ENCODE measurements around the gene FAM111A. TPM values are rescaled to one million over a fixed set of nuclear protein-coding genes. Genes with fewer than 3 reads are reported as not detected.
"Not testable (repeated sequence)": the region's sequence is repeated elsewhere in the genome, so short reads cannot be mapped to it uniquely, and the experiment has no call there.

The FAM111A gene, protein sequence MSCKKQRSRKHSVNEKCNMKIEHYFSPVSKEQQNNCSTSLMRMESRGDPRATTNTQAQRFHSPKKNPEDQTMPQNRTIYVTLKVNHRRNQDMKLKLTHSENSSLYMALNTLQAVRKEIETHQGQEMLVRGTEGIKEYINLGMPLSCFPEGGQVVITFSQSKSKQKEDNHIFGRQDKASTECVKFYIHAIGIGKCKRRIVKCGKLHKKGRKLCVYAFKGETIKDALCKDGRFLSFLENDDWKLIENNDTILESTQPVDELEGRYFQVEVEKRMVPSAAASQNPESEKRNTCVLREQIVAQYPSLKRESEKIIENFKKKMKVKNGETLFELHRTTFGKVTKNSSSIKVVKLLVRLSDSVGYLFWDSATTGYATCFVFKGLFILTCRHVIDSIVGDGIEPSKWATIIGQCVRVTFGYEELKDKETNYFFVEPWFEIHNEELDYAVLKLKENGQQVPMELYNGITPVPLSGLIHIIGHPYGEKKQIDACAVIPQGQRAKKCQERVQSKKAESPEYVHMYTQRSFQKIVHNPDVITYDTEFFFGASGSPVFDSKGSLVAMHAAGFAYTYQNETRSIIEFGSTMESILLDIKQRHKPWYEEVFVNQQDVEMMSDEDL
- 10 to 100 TPM; 49.5 to 60.3 TPM for total RNA-seq

DNA sequence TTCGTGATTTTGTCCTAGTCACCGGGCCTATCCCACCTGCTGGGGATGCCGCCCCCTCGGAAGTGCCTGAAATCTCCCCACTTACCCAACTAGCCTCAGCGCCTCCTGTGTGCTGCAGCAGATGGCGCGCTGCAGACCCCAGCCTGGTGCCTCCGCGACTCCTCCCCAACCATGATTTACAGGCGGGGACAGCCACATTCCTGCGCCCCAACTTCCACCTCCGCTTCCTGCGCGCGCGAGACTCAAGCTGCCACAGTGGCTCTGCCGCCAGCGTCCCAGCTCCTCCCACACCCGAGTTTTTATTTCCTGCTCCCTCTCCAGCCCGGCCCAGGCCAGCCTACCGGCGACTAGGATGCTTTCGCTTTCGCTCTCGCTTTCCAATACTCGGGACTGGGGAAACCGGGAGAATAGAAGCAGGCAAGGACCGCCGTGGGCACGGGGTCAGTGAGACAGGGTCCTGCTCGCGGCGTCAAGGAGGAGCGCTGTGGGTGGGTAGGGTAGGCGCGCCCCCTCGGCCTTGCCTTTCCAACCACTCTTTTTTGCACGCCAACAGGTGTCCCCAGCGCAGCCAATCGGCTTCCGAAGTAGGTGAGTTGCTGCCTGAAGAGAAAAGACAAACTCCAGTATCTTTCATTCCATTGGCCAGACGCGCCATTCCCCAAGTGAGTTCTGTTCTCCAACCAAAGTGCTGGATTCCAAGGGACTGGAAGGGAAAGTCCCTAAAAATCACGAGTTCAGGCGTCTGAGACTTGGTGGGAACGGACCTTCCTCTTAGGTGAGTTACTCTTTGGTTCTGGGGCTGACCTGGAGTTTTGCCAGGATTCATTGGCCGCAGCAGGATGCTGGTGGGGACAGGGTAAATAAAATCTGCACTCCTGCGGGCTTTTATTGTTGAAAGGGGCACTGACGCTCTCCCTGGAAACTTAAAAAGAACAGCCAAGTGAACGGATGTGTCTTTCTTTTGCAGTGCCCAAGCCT, at the start of gene FAM111A:
TSS of gene FAM111A (plus strand) at position 327 of the 978 bp plus-strand sequence. CDS start 6,017 bp downstream, outside the sequence.
- Histone ChIP-seq H3K36me3 (no peaks in the 10 kb centered on the region), H3K4me3 (peak within 1 kb of the TSS; percentile 64 to 77), H3K27me3 (replicated peaks; ENCODE audit: insufficient read depth) (no peaks in the 10 kb centered on the region), H3K9me3 (no peaks in the 10 kb centered on the region), H3K4me1 (replicated peaks) (peaks cover 5% of the 10 kb centered on the region), H3K27ac (peak within 1 kb of the TSS; percentile 90 to 95)
- peak; percentile 90 for DNase-seq (ENCODE audit: low spot score)
- TF ChIP-seq CTCF (IDR thresholded peaks at IDR 0.05) (peak in 2 of 4 experiments; percentile 10 to 13), POLR2AphosphoS5 (IDR thresholded peaks at IDR 0.05) (peak; percentile 55), POLR2A (IDR thresholded peaks at IDR 0.05) (peak; percentile 32)
- WGBS: under 1% methylated on average over 50 of the region's 50 CpGs
- intact Hi-C loops (cut with DNase I): loop anchor here (5.0 to 10.0 kb wide), 3 partner anchors 566 to 1718 kb away; partner anchors contain the start of genes LPXN, SLC43A3, STX3 and ZFP91

GRCh38 chr11:59093576-59093975, 49.1 kb upstream of the FAM111A start:
- intact Hi-C loops (cut with DNase I); DNase-seq (ENCODE audit: low spot score); H3K9me3 ChIP-seq: not testable (repeated sequence)

DNA sequence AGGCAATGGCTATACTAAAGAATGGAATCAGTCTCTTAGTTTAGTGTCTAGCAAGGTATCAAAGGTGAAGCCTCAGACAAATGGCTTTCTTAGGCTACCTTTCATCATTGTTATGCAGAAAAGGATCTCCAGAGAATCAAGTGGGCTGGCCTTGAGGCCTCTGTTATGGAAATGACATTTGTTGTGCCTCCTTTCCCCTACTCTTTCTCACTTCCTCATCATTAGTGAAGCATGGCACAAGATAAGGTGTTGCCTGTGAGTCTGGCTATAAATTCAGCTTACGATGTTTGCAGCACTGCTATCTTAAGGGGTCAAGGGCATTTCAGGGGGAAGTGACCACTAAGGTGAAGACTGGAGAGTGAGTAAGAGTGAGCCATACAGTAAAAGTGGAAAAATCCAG, 47.4 kb upstream of the FAM111A start:
- H3K27me3 ChIP-seq (replicated peaks; ENCODE audit: insufficient read depth); H3K27ac ChIP-seq; DNase-seq (ENCODE audit: low spot score); H3K9me3 ChIP-seq; H3K36me3 ChIP-seq; intact Hi-C loops (cut with DNase I); H3K4me1 ChIP-seq (replicated peaks); H3K4me3 ChIP-seq: not testable (repeated sequence)
- 58% methylated on average over 1 of the region's 1 CpG for WGBS

More at GRCh38 chr11:59093576-59093975, 49.1 kb upstream of the FAM111A start:
- H3K27ac ChIP-seq; H3K4me1 ChIP-seq (replicated peaks); H3K4me3 ChIP-seq; H3K36me3 ChIP-seq; H3K27me3 ChIP-seq (replicated peaks; ENCODE audit: insufficient read depth): not testable (repeated sequence)

DNA sequence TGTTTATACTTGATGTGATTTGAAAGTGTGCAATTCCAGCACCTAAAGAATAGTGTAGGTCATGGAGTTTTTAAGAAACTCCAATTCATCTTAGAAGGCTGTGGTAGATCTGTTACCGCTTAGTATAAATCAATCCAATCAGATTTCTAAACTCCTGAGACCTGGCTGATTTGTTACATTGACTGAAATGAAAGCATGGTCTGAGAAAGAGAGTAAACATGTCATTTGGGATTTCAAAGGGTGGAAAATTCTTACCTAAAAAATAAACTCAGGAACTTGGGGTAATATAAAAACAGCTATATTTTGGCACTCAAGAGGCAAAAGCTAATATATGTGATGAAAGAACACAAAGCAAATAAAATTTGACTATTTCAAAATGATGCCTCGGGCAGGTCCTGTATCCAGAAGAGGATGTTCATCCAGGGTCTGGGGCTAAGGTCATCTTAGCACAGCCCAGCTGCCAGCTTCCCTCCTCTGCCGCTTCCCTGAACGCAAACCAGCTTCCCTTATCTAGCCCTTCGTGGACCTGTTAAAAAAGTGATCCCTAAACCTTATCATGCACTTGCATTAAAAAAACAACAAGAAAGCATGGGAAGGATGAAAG, 46.6 kb upstream of the FAM111A start:
- H3K4me3 ChIP-seq; H3K27ac ChIP-seq; H3K9me3 ChIP-seq; intact Hi-C loops (cut with DNase I); H3K27me3 ChIP-seq (replicated peaks; ENCODE audit: insufficient read depth); H3K36me3 ChIP-seq; H3K4me1 ChIP-seq (replicated peaks); DNase-seq (ENCODE audit: low spot score): not testable (repeated sequence)
- WGBS: 86% methylated on average over 5 of the region's 5 CpGs

DNA sequence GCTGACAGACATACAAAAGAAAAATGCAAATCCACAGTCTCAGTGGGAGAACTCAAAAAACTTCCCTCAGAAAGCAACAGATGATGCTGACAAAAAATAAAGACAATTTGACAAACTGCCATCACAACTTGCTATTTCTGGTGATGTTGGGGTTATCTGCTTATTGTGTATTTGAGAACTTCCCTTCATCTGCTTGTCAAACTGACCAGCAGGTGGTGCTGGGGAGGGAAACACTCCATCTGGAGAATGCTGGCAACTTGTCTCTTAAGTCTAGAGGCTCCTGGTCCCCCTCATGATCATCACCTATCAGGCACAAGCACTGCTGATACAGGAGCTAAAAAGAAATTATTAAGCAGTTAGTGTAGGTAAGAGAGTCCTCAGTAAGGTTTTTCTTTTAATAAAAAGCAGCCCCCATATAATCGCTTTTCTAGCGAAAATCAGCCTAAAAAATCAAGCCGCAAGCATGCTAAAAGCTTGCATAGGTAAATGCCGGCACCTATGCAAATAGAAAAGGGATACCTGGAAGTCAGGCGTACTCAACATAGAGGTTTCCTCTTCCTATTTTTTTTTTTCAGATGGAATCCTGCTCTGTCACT, 45.4 kb upstream of the FAM111A start:
- intact Hi-C loops (cut with DNase I): no loop called here
- no peak for TF ChIP-seq POLR2AphosphoS5 (IDR thresholded peaks at IDR 0.05)
- peak in 3 of 4 experiments; percentile 37 to 49 (median 46) for TF ChIP-seq CTCF (IDR thresholded peaks at IDR 0.05)
- no peaks in the 10 kb centered on the region for H3K27me3 ChIP-seq (replicated peaks; ENCODE audit: insufficient read depth)
- 94% methylated on average over 5 of the region's 5 CpGs for WGBS
- H3K9me3 ChIP-seq: no peaks in the 10 kb centered on the region
- H3K27ac ChIP-seq: no peak overlapping the region
- no peaks in the 10 kb centered on the region for H3K4me1 ChIP-seq (replicated peaks)
- peak; percentile 36 for DNase-seq (ENCODE audit: low spot score)
- no peak overlapping the region for H3K4me3 ChIP-seq
- H3K36me3 ChIP-seq: no peaks in the 10 kb centered on the region
